ENCODE results near the gene GAB4.
"Not testable (repeated sequence)": the region's sequence is repeated elsewhere in the genome, so short reads cannot be mapped to it uniquely, and the experiment has no call there.

Gene GAB4

GRCh38 chr22:17007852-17008731 is at the start of gene GAB4:
Gene GAB4, minus strand, starts transcription at chr22:17008222. Its CDS starts 108 bp downstream, at chr22:17008114.
- no peak for DNase-seq

GRCh38 chr22:17056807-17057206 is 48.8 kb upstream of the GAB4 start:
- no peak for DNase-seq

GRCh38 chr22:17056058-17056457 is 48.0 kb upstream of the GAB4 start:
- DNase-seq: no peak

GRCh38 chr22:17047656-17048055 is 39.6 kb upstream of the GAB4 start:
- DNase-seq: no peak

GRCh38 chr22:17046566-17047348 is 38.7 kb upstream of the GAB4 start:
- DNase-seq: no peak

GRCh38 chr22:17043521-17043920 is 35.5 kb upstream of the GAB4 start:
- DNase-seq: no peak

- DNase-seq: not testable (repeated sequence)
Measured at GRCh38 chr22:17036842-17037711, 29.1 kb upstream of the GAB4 start.

GRCh38 chr22:17035976-17036841 is 28.2 kb upstream of the GAB4 start:
- not testable (repeated sequence) for DNase-seq

GRCh38 chr22:17035246-17035645 is 27.2 kb upstream of the GAB4 start:
- no peak for DNase-seq

- DNase-seq: not testable (repeated sequence)
Measured at GRCh38 chr22:17034532-17034931, 26.5 kb upstream of the GAB4 start.

GRCh38 chr22:17032277-17032676 is 24.3 kb upstream of the GAB4 start:
- DNase-seq: not testable (repeated sequence)

GRCh38 chr22:17024380-17024779 is 16.4 kb upstream of the GAB4 start:
- DNase-seq: not testable (repeated sequence)

- not testable (repeated sequence) for DNase-seq
Measured at GRCh38 chr22:17015552-17015951, 7.5 kb upstream of the GAB4 start.

- not testable (repeated sequence) for DNase-seq
Measured at GRCh38 chr22:17014101-17014440, 6.0 kb upstream of the GAB4 start.

GRCh38 chr22:17013396-17014100 is 5.5 kb upstream of the GAB4 start:
- DNase-seq: no peak

GRCh38 chr22:17012267-17012666 is 4.2 kb upstream of the GAB4 start:
- DNase-seq: no peak

- DNase-seq: no peak
Measured at GRCh38 chr22:17009640-17010291, 1.7 kb upstream of the GAB4 start.

- DNase-seq: no peak
Measured at GRCh38 chr22:17007257-17007656, 765 bp downstream of the GAB4 start.

GRCh38 chr22:16989915-16990314 is 18.1 kb downstream of the GAB4 start:
- no peak for DNase-seq

GRCh38 chr22:16988257-16988656 is 19.8 kb downstream of the GAB4 start:
- no peak for DNase-seq

GRCh38 chr22:16987822-16988221 is 20.2 kb downstream of the GAB4 start:
- no peak for DNase-seq

Measured in NCI-H510A (cell line).